HepG2 (cell line): ENCODE data around the gene GPR61. TPM values are rescaled to one million over a fixed set of nuclear protein-coding genes. Genes with fewer than 3 reads are reported as not detected.

Experiments used
- CREBL2 ChIP-seq: sonication (generic); formaldehyde crosslinking; IDR thresholded peaks from 2 replicates; pipeline ENCODE4 v1.8.1; 2023; ENCODE audit warnings: missing genetic modification reagents, mild to moderate bottlenecking, borderline replicate concordance
- GMEB1 ChIP-seq: sonication (generic); formaldehyde crosslinking; IDR thresholded peaks from 2 replicates; pipeline ENCODE4 v1.5.1; 2020; ENCODE audit warnings: missing genetic modification reagents, mild to moderate bottlenecking, borderline replicate concordance
- HBP1 ChIP-seq: IDR thresholded peaks from 2 replicates; pipeline ENCODE4 v1.6.1; 2016; ENCODE audit warnings: low read depth, control low read depth
- KLF12 ChIP-seq: sonication (generic); formaldehyde crosslinking; IDR thresholded peaks from 2 replicates; pipeline ENCODE4 v1.4.0; 2020; ENCODE audit warnings: missing genetic modification reagents, borderline replicate concordance
- MAF1 ChIP-seq: sonication (generic); formaldehyde crosslinking; IDR thresholded peaks from 2 replicates; pipeline ENCODE4 v1.5.0; 2020; ENCODE audit warnings: missing genetic modification reagents, borderline replicate concordance
- NBN ChIP-seq: fragments of 450-650 bp; conservative IDR thresholded peaks from 2 replicates; pipeline ENCODE4 v1.6.1; 2017
- NR1H2 ChIP-seq: sonication (generic); formaldehyde crosslinking; IDR thresholded peaks from 2 replicates; pipeline ENCODE4 v1.8.1; 2022; ENCODE audit warnings: low read depth, missing genetic modification reagents, borderline replicate concordance
- PATZ1 ChIP-seq: sonication (generic); formaldehyde crosslinking; IDR thresholded peaks from 2 replicates; pipeline ENCODE4 v1.4.0; 2020; ENCODE audit warnings: missing genetic modification reagents
- SIN3A ChIP-seq: IDR thresholded peaks from 2 replicates; pipeline ENCODE4 v1.6.1; 2011; ENCODE audit warnings: low read depth, mild to moderate bottlenecking, control low read depth, low read length, borderline replicate concordance
- SNAPC4 ChIP-seq: sonication (generic); formaldehyde crosslinking; IDR thresholded peaks from 2 replicates; pipeline ENCODE4 v1.4.0; 2020; ENCODE audit warnings: mild to moderate bottlenecking, missing genetic modification reagents
- SSRP1 ChIP-seq: IDR thresholded peaks from 2 replicates; pipeline ENCODE4 v1.6.1; 2016; ENCODE audit warnings: control low read depth
- ZBTB42 ChIP-seq: sonication (generic); formaldehyde crosslinking; IDR thresholded peaks from 2 replicates; pipeline ENCODE4 v1.5.0; 2020; ENCODE audit warnings: mild to moderate bottlenecking, missing genetic modification reagents
- ZMYM4 ChIP-seq: sonication (generic); formaldehyde crosslinking; IDR thresholded peaks from 2 replicates; pipeline ENCODE4 v1.8.1; 2023; ENCODE audit warnings: mild to moderate bottlenecking, missing genetic modification reagents
- ZNF10 ChIP-seq: sonication (generic); formaldehyde crosslinking; IDR thresholded peaks from 2 replicates; pipeline ENCODE4 v1.4.0; 2020; ENCODE audit warnings: mild to moderate bottlenecking, low read depth, missing genetic modification reagents, borderline replicate concordance
- ZNF260 ChIP-seq: sonication (generic); formaldehyde crosslinking; IDR thresholded peaks from 2 replicates; pipeline ENCODE4 v1.4.0; 2020; ENCODE audit warnings: missing genetic modification reagents, low read depth, mild to moderate bottlenecking, borderline replicate concordance
- ZNF44 ChIP-seq: sonication (generic); formaldehyde crosslinking; IDR thresholded peaks from 2 replicates; pipeline ENCODE4 v1.5.1; 2020; ENCODE audit warnings: mild to moderate bottlenecking, missing genetic modification reagents
- ZNF761 ChIP-seq: sonication (generic); formaldehyde crosslinking; conservative IDR thresholded peaks from 2 replicates; pipeline ENCODE4 v1.4.0; 2020; ENCODE audit warnings: mild to moderate bottlenecking, missing genetic modification reagents
- polyA plus RNA-seq, 8 experiments: library from polyadenylated mRNA; depleted of rRNA in 3 of 8; stranded (reverse) in 7 of 8; unstranded in 1 of 8; fragments of >200 nt; fragmentation: Illumina TruSeq in 4 of 8; extraction: Trizol in 4 of 8; gene quantifications; 2 replicates each; pipeline versions ENCODE4 v1.2.1 to v1.2.3, GENCODE V29; 2011 to 2016; ENCODE audit warnings: low read depth in 4 of 8, missing spikeins in 1 of 8, mixed read lengths in 1 of 8; ENCODE audit not compliant: insufficient read depth in 1 of 8
- total RNA-seq, 5 experiments: library from RNA; depleted of rRNA; stranded (reverse); fragments of >200 nt; fragmentation: Illumina TruSeq; extraction: Trizol; gene quantifications; 2 replicates each; pipeline ENCODE4 v1.2.3, GENCODE V29; 2016; ENCODE audit warnings: low read depth in 1 of 5

The GPR61 gene
- total and polyA plus RNA-seq, 2 of the 13 experiments (the other 11 are each of a cell fraction or from before 2014, with no cell fraction given) = not detected

- TF ChIP-seq HBP1 (CRISPR knock-in tag) (no peak), PATZ1 (CRISPR knock-in tag) (peak; percentile 73), CREBL2 (CRISPR knock-in tag) (no peak), SIN3A (peak; percentile 49; the same call in 1 of the 2 replicates), ZNF10 (CRISPR knock-in tag) (no peak), NBN (no peak), ZNF761 (CRISPR knock-in tag) (no peak), SNAPC4 (CRISPR knock-in tag) (no peak), ZMYM4 (no peak), GMEB1 (CRISPR knock-in tag) (peak; percentile 21; the same call in 1 of the 2 replicates), NR1H2 (no peak), KLF12 (CRISPR knock-in tag) (no peak), MAF1 (no peak), ZNF44 (no peak), ZNF260 (CRISPR knock-in tag) (no peak), SSRP1 (no peak), ZBTB42 (CRISPR knock-in tag) (no peak)
These were observed 7.1 kb upstream of the GPR61 start (continued) for GRCh38 chr1:109532365-109533136.
